Measurements from ENCODE around the gene XKR8. TPM values are rescaled to one million over a fixed set of nuclear protein-coding genes. Genes with fewer than 3 reads are reported as not detected.

Gene XKR8
- total and polyA plus RNA-seq, 2 of the 4 experiments (the other 2 are of a cell fraction), result 1.1 to 10.7 TPM

DNA sequence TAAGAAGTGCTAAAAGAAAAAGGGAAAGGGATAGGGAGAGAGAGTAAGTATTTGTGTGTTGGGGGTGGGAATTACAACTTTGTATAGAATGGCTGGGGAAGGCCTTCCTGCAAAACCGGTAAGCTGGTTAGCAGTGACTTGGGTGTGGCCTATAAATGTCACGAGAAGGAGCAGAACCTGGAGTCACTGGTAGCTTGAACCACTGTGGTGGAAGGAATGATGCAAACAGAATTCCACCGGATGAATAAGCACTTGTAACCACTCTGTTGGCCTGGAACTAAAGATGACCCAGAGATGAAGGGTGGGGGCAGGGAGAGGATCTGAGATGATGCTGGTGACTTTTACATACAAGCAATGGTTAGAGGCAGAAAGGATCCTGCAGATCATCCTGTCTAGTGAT is 8.9 kb downstream of the XKR8 start:
- CTCF ChIA-PET, result no interaction called here
- no peak overlapping the region; the same call in 1 of the 2 replicates for H3K14ac ChIP-seq (replicated peaks; ENCODE audit: low read depth, low read length)
- H3K4ac ChIP-seq (ENCODE audit: low read depth, low read length), result peak overlapping the region; percentile 83; the same call in 1 of the 2 replicates
- peaks cover 22% of the 10 kb centered on the region for H3K9me1 ChIP-seq (ENCODE audit: insufficient read depth, low read length)
- no peak overlapping the region for H2AK9ac ChIP-seq (replicated peaks; ENCODE audit: low read depth, low read length, poor library complexity)
- H2BK5ac ChIP-seq (ENCODE audit: low read depth, low read length, poor library complexity, severe bottlenecking), result peak overlapping the region; percentile 72
- H3K9me3 ChIP-seq (ENCODE audit: control insufficient read depth, insufficient read depth, low read length), result no peaks in the 10 kb centered on the region
- H4K91ac ChIP-seq (ENCODE audit: insufficient read depth, low read depth, low read length), result peak overlapping the region; percentile 71; the same call in 1 of the 2 replicates
- H3K27ac ChIP-seq (ENCODE audit: insufficient read depth, low read length), result peak overlapping the region; percentile 33; the same call in 1 of the 2 replicates
- no peaks in the 10 kb centered on the region for H4K20me1 ChIP-seq (ENCODE audit: insufficient read depth, low read length)
- H3K36me3 ChIP-seq (ENCODE audit: control insufficient read depth, insufficient read depth, low read length), result peaks cover 27% of the 10 kb centered on the region; the same call in 1 of the 2 replicates
- 0 out of 2 replicates have a peak overlapping the region, but pooled peaks have one; percentile 43 for H2BK120ac ChIP-seq (ENCODE audit: low read depth, low read length)
- ATAC-seq (ENCODE audit: low read depth) (peak; percentile 81), DNase-seq (peak; percentile 94)
- H3K4me1 ChIP-seq (ENCODE audit: control insufficient read depth, insufficient read depth, low read length), result peaks cover 17% of the 10 kb centered on the region
- 0% methylated on average over 3 of the region's 3 CpGs; no CpG with 5 or more reads in 1 of the 2 experiments for WGBS, 2 experiments (ENCODE audit: extremely low coverage in 2 of 2, insufficient read length in 1 of 2)
- dilution Hi-C loops (cut with HindIII; ENCODE audit: low sequenced_read_pairs, unreplicated experiment) (no loop called here), intact Hi-C loops (cut with micrococcal nuclease) (no loop called here), in situ Hi-C loops (cut with MboI; ENCODE audit: low sequenced_read_pairs) (no loop called here)
- H4K5ac ChIP-seq (ENCODE audit: low read depth, low read length), result no peak overlapping the region
- no peak overlapping the region for H3K56ac ChIP-seq (ENCODE audit: extremely low read depth, insufficient read depth, low read length)
- no peak overlapping the region for H2AK5ac ChIP-seq (ENCODE audit: low read depth, low read length)
- H3K79me1 ChIP-seq (ENCODE audit: low read depth in 1 of 2, low read length in 2 of 2), result peaks cover 4 to 29% of the 10 kb centered on the region in 2 experiments; a peak in 3 of 4 replicates
- H3K9ac ChIP-seq (ENCODE audit: low read depth, low read length), result no peak overlapping the region
- peak overlapping the region; percentile 60 to 70; a peak in 2 of 4 replicates for H4K8ac ChIP-seq (ENCODE audit: low read depth in 2 of 2, low read length in 2 of 2)
- H2BK20ac ChIP-seq (ENCODE audit: low read depth, low read length), result peak overlapping the region; percentile 54; the same call in 1 of the 2 replicates
- no peak overlapping the region for H3K4me3 ChIP-seq (ENCODE audit: insufficient read depth, low read depth, low read length)
- no peak overlapping the region for H3K18ac ChIP-seq (ENCODE audit: low read depth, low read length)
- H2AFZ ChIP-seq (replicated peaks; ENCODE audit: low read length, poor library complexity), result no peak overlapping the region
- no TSS peak for BruUV-seq (replicated peaks)
- POLR2A ChIA-PET (ENCODE audit: unreplicated experiment), result interaction anchor here (0.7 kb wide), 1 partner anchor 11 kb away, joined by 4 read pairs; no protein-coding TSS in a partner anchor
- TF ChIP-seq BHLHE40 (IDR thresholded peaks at IDR 0.05; ENCODE audit: low read depth, low read length), result peak; percentile 46; the same call in 1 of the 2 replicates
- no peak for TF ChIP-seq RAD21 (IDR thresholded peaks at IDR 0.05; ENCODE audit: low read length)
- peak; percentile 91 for TF ChIP-seq CEBPB (IDR thresholded peaks at IDR 0.05; ENCODE audit: low read depth, low read length)
- no peak for TF ChIP-seq RFX5 (IDR thresholded peaks at IDR 0.05; ENCODE audit: low read depth, low read length)
- TF ChIP-seq POLR2A (IDR thresholded peaks at IDR 0.05; ENCODE audit: low read depth, low read length), result no peak
- TF ChIP-seq, protein P1, sequence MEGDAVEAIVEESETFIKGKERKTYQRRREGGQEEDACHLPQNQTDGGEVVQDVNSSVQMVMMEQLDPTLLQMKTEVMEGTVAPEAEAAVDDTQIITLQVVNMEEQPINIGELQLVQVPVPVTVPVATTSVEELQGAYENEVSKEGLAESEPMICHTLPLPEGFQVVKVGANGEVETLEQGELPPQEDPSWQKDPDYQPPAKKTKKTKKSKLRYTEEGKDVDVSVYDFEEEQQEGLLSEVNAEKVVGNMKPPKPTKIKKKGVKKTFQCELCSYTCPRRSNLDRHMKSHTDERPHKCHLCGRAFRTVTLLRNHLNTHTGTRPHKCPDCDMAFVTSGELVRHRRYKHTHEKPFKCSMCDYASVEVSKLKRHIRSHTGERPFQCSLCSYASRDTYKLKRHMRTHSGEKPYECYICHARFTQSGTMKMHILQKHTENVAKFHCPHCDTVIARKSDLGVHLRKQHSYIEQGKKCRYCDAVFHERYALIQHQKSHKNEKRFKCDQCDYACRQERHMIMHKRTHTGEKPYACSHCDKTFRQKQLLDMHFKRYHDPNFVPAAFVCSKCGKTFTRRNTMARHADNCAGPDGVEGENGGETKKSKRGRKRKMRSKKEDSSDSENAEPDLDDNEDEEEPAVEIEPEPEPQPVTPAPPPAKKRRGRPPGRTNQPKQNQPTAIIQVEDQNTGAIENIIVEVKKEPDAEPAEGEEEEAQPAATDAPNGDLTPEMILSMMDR (conservative IDR thresholded peaks at IDR 0.05; ENCODE audit: low read depth, low read length), result no peak
- TF ChIP-seq MAFK (IDR thresholded peaks at IDR 0.05; ENCODE audit: low read depth, low read length), result no peak
- TF ChIP-seq RCOR1 (IDR thresholded peaks at IDR 0.05; ENCODE audit: insufficient replicate concordance, low read length), result peak; percentile 44
- TF ChIP-seq FOS (IDR thresholded peaks at IDR 0.05; ENCODE audit: low read depth, low read length), result peak; percentile 50; the same call in 1 of the 2 replicates
- TF ChIP-seq, protein P2, sequence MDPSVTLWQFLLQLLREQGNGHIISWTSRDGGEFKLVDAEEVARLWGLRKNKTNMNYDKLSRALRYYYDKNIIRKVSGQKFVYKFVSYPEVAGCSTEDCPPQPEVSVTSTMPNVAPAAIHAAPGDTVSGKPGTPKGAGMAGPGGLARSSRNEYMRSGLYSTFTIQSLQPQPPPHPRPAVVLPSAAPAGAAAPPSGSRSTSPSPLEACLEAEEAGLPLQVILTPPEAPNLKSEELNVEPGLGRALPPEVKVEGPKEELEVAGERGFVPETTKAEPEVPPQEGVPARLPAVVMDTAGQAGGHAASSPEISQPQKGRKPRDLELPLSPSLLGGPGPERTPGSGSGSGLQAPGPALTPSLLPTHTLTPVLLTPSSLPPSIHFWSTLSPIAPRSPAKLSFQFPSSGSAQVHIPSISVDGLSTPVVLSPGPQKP (IDR thresholded peaks at IDR 0.05; ENCODE audit: borderline replicate concordance, low read depth, low read length), result no peak
- TF ChIP-seq MXI1 (IDR thresholded peaks at IDR 0.05; ENCODE audit: borderline replicate concordance, low read depth, low read length), result no peak
- no peak for TF ChIP-seq CHD1 (IDR thresholded peaks at IDR 0.05; ENCODE audit: low read depth, low read length)
- no peak for TF ChIP-seq SMC3 (IDR thresholded peaks at IDR 0.05; ENCODE audit: low read depth, low read length)
- peak; percentile 29; the same call in 1 of the 2 replicates for TF ChIP-seq NFE2L2 (IDR thresholded peaks at IDR 0.05; ENCODE audit: low read depth, low read length)
- TF ChIP-seq MAZ (IDR thresholded peaks at IDR 0.05; ENCODE audit: borderline replicate concordance, low read depth, low read length), result peak; percentile 38; the same call in 1 of the 2 replicates
- TF ChIP-seq, protein P3, sequence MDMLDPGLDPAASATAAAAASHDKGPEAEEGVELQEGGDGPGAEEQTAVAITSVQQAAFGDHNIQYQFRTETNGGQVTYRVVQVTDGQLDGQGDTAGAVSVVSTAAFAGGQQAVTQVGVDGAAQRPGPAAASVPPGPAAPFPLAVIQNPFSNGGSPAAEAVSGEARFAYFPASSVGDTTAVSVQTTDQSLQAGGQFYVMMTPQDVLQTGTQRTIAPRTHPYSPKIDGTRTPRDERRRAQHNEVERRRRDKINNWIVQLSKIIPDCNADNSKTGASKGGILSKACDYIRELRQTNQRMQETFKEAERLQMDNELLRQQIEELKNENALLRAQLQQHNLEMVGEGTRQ (IDR thresholded peaks at IDR 0.05; ENCODE audit: low read depth, low read length), result no peak
- no peaks in the 10 kb centered on the region for H3K27me3 ChIP-seq (ENCODE audit: control insufficient read depth, insufficient read depth, low read length)
- H2BK15ac ChIP-seq (ENCODE audit: low read depth, low read length), result peak overlapping the region; percentile 21; the same call in 1 of the 3 replicates
- H3K4me2 ChIP-seq (ENCODE audit: low read depth, low read length), result no peak overlapping the region
- H3K23ac ChIP-seq (ENCODE audit: low read depth, low read length), result no peak overlapping the region

All from IMR-90 (cell line).